DND-41 (cell line): ENCODE measurements around the gene RTKN2.

Experiments used
- ATAC-seq: fragments of 200-7000 bp; cut with Tn5 transposase; 3 replicates; pipeline ENCODE4 v1.9.1; 2021; ENCODE audit warnings: low read depth; ENCODE audit not compliant: insufficient read depth
- DNase-seq: peaks from one replicate; pipeline ENCODE4 v3.0.0-alpha.2; 2020
- H2AFZ ChIP-seq: 2 replicates; pipeline ENCODE4 v1.6.0; 2012; ENCODE audit warnings: low read depth, low read length
- H3K27ac ChIP-seq: 2 replicates; pipeline ENCODE4 v1.5.1; 2012; ENCODE audit warnings: low read length, inconsistent platforms
- H3K27me3 ChIP-seq: fragments of 200-600 bp; sonication (generic); 2 replicates; pipeline ENCODE4 v1.6.0; 2012; ENCODE audit warnings: low read length, mild to moderate bottlenecking, inconsistent platforms; ENCODE audit not compliant: insufficient read depth, poor library complexity
- H3K36me3 ChIP-seq: 2 replicates; pipeline ENCODE4 v1.5.1; 2012; ENCODE audit warnings: low read length, inconsistent platforms; ENCODE audit not compliant: insufficient read depth
- H3K4me1 ChIP-seq: 2 replicates; pipeline ENCODE4 v1.5.1; 2012; ENCODE audit warnings: mild to moderate bottlenecking, low read length; ENCODE audit not compliant: insufficient read depth
- H3K4me2 ChIP-seq: 2 replicates; pipeline ENCODE4 v1.6.0; 2012; ENCODE audit warnings: mild to moderate bottlenecking, moderate library complexity, low read length, inconsistent platforms; ENCODE audit not compliant: insufficient read depth
- H3K4me3 ChIP-seq, 2 experiments: fragments of 200-600 bp in 1 of 2; shearing (Covaris generic) in 1 of 2; 2 replicates each; pipeline ENCODE4 v1.5.1; 2012 to 2016; ENCODE audit warnings: inconsistent platforms in 2 of 2, low read length in 2 of 2, mild to moderate bottlenecking in 2 of 2, low read depth in 1 of 2, moderate library complexity in 1 of 2
- H3K79me2 ChIP-seq: 2 replicates; pipeline ENCODE4 v1.6.0; 2012; ENCODE audit warnings: low read length, inconsistent platforms; ENCODE audit not compliant: insufficient read depth
- H3K9ac ChIP-seq: 2 replicates; pipeline ENCODE4 v1.6.0; 2012; ENCODE audit warnings: low read depth, mild to moderate bottlenecking, inconsistent platforms, low read length, moderate library complexity
- H3K9me3 ChIP-seq: 2 replicates; pipeline ENCODE4 v1.5.1; 2012; ENCODE audit warnings: low read length, moderate library complexity, mild to moderate bottlenecking, inconsistent platforms; ENCODE audit not compliant: insufficient read depth, severe bottlenecking
- H4K20me1 ChIP-seq: 2 replicates; pipeline ENCODE4 v1.6.0; 2012; ENCODE audit warnings: low read length; ENCODE audit not compliant: insufficient read depth
- EZH2 ChIP-seq: IDR thresholded peaks from 3 replicates; pipeline ENCODE4 v1.6.1; 2012; ENCODE audit warnings: borderline replicate concordance, low read depth, mild to moderate bottlenecking, moderate library complexity, low read length, inconsistent platforms; ENCODE audit not compliant: severe bottlenecking
- TF ChIP-seq, protein P1 (sequence below): IDR thresholded peaks from 2 replicates; pipeline ENCODE4 v1.5.1; 2012; ENCODE audit warnings: borderline replicate concordance, low read length, moderate library complexity, mild to moderate bottlenecking; ENCODE audit not compliant: poor library complexity, severe bottlenecking; ENCODE audit errors: extremely low read depth

The RTKN2 gene

DNA sequence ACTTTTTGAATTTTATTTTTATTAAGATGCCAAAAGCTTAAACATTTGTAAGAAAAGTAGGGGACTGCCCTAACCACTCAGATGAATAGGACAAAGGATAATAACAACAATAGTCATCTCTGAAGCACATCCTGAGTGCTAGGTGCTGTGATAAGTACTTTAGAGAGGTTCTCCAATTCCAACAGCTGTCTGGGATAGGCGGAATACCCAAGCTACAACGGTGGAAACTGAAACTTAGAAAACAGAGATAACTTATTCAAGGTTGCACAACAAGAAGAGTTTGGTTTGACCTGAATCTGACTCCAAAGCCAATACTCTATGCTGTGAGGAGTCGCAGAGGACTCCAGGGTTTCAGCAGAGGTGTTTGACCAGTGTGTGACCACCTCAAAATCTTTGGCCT, 2.0 kb downstream of the RTKN2 start:
- DNase-seq (no peak), ATAC-seq (no peak)
- H3K4me2 ChIP-seq: no peak overlapping the region
- no peaks in the 10 kb centered on the region for H3K9me3 ChIP-seq
- H3K36me3 ChIP-seq: no peaks in the 10 kb centered on the region
- H3K9ac ChIP-seq: no peak overlapping the region
- H3K4me3 ChIP-seq: no peak overlapping the region
- TF ChIP-seq EZH2: no peak
- TF ChIP-seq, protein P1, sequence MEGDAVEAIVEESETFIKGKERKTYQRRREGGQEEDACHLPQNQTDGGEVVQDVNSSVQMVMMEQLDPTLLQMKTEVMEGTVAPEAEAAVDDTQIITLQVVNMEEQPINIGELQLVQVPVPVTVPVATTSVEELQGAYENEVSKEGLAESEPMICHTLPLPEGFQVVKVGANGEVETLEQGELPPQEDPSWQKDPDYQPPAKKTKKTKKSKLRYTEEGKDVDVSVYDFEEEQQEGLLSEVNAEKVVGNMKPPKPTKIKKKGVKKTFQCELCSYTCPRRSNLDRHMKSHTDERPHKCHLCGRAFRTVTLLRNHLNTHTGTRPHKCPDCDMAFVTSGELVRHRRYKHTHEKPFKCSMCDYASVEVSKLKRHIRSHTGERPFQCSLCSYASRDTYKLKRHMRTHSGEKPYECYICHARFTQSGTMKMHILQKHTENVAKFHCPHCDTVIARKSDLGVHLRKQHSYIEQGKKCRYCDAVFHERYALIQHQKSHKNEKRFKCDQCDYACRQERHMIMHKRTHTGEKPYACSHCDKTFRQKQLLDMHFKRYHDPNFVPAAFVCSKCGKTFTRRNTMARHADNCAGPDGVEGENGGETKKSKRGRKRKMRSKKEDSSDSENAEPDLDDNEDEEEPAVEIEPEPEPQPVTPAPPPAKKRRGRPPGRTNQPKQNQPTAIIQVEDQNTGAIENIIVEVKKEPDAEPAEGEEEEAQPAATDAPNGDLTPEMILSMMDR: no peak
- H2AFZ ChIP-seq: no peak overlapping the region
- no peaks in the 10 kb centered on the region for H4K20me1 ChIP-seq
- no peaks in the 10 kb centered on the region for H3K27me3 ChIP-seq
- H3K4me1 ChIP-seq: no peaks in the 10 kb centered on the region
- no peak overlapping the region for H3K27ac ChIP-seq
- H3K79me2 ChIP-seq: no peaks in the 10 kb centered on the region

DNA sequence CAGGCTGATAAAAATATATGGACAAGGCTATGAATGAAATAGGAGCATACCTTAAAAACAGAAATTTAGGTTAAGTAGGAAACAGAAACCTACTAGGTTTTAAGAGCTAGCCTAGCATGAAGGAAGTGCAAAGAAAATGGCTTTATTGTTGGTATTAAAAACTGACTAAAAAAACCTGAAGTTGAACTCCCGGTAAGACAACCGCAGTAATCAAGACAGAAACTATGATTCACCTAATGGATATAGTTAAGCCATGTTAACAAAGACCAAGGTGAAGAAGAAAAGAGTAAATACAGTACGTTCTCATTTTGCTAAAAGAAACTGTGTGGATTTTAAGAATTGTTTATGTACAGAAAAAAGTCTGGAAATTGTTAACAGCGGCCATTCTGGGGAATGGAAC, 2.5 kb downstream of the RTKN2 start:
- no peak overlapping the region for H3K27ac ChIP-seq
- H4K20me1 ChIP-seq: no peaks in the 10 kb centered on the region
- ATAC-seq (no peak), DNase-seq (no peak)
- H3K79me2 ChIP-seq: no peaks in the 10 kb centered on the region
- no peaks in the 10 kb centered on the region for H3K27me3 ChIP-seq
- H3K4me2 ChIP-seq: no peak overlapping the region
- no peak overlapping the region for H3K9ac ChIP-seq
- H3K4me3 ChIP-seq: no peak overlapping the region
- H2AFZ ChIP-seq: no peak overlapping the region
- no peaks in the 10 kb centered on the region for H3K9me3 ChIP-seq
- TF ChIP-seq EZH2: no peak
- TF ChIP-seq, protein P1: no peak
- no peaks in the 10 kb centered on the region for H3K36me3 ChIP-seq
- no peaks in the 10 kb centered on the region for H3K4me1 ChIP-seq

DNA sequence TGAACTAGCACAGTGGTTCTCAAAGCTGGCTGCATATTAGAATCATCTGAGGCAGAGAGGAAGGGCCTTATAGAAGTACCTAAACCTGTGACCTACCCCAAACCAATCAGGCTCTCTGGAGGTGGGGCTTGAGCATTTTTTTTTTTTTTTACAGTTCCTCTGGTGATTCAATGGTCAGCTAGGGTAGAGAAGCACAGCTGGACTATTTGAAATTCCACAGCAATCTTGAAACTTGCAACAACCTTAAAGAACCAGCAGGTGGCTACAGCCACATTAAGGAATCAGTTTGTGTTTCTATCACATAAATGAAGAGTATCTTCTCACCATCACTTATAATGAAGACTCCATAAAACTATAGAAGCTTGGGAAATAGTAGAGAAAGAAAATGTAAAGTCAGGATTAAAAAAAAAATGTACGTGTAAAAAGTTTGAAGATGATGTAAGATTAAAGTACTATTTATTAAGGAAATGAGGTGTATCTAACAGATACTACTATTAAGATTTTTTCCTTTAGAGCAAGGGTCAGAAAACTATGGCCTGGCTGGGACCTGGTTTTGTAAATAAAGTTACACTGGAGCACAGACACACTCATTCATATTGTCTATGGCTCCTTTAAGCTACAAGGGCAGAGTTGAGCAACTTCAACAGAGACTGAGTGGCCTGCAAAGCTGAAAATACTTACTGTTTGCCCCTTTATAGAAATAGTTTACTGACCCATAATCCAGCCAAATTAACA, 3.8 kb downstream of the RTKN2 start:
- H2AFZ ChIP-seq: no peak overlapping the region
- no peaks in the 10 kb centered on the region for H4K20me1 ChIP-seq
- no peak overlapping the region for H3K27ac ChIP-seq
- no peak overlapping the region for H3K4me2 ChIP-seq
- ATAC-seq (no peak), DNase-seq (no peak)
- H3K9ac ChIP-seq: no peak overlapping the region
- no peaks in the 10 kb centered on the region for H3K27me3 ChIP-seq
- no peak for TF ChIP-seq EZH2
- TF ChIP-seq, protein P1: peak; percentile 54
- no peak overlapping the region for H3K4me3 ChIP-seq
- H3K79me2 ChIP-seq: no peaks in the 10 kb centered on the region
- H3K4me1 ChIP-seq: no peaks in the 10 kb centered on the region
- no peaks in the 10 kb centered on the region for H3K36me3 ChIP-seq
- H3K9me3 ChIP-seq: no peaks in the 10 kb centered on the region

DNA sequence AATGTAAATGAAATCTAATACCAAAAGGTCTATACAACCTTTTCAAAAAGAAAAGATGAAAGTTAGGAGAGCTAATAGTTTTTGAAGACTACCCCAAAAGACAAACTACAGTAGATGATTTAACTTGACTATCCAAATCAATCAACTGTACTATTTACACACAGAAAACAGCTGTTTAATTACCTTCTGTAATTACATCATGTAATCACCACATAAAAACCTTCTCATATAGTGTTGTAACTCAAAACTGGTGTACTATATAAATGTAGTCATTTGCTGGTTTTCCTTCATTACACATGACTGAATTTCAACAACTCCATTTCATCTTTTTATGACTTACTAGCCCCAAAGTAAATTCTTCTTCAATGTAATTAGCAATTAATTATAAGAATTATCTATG, 4.5 kb downstream of the RTKN2 start:
- no peaks in the 10 kb centered on the region for H3K27me3 ChIP-seq
- no peak overlapping the region for H3K9ac ChIP-seq
- no peaks in the 10 kb centered on the region for H3K36me3 ChIP-seq
- H3K79me2 ChIP-seq: no peaks in the 10 kb centered on the region
- no peak overlapping the region for H3K4me3 ChIP-seq
- no peak overlapping the region for H2AFZ ChIP-seq
- DNase-seq (no peak), ATAC-seq (no peak)
- H3K9me3 ChIP-seq: no peaks in the 10 kb centered on the region
- no peak overlapping the region for H3K4me2 ChIP-seq
- no peaks in the 10 kb centered on the region for H3K4me1 ChIP-seq
- TF ChIP-seq, protein P1: no peak
- TF ChIP-seq EZH2: no peak
- H4K20me1 ChIP-seq: no peaks in the 10 kb centered on the region
- no peak overlapping the region for H3K27ac ChIP-seq
